Measurements from ENCODE around the gene SFMBT2. TPM values are rescaled to one million over a fixed set of nuclear protein-coding genes. Genes with fewer than 3 reads are reported as not detected.
"Not testable (repeated sequence)": the region's sequence is repeated elsewhere in the genome, so short reads cannot be mapped to it uniquely, and the experiment has no call there.

The SFMBT2 gene
- total RNA-seq, 1 donor from 2014 or later, result 22.3 TPM

GRCh38 chr10:7192831-7193361 lies 217.9 kb downstream of the SFMBT2 start:
- ATAC-seq (no peak), DNase-seq (no peak)

GRCh38 chr10:7192061-7192460 lies 218.8 kb downstream of the SFMBT2 start:
- H3K27me3 ChIP-seq (ENCODE audit: low read depth), result no peaks in the 10 kb centered on the region
- ATAC-seq (no peak), DNase-seq (no peak)
- no peak for TF ChIP-seq CTCF (IDR thresholded peaks at IDR 0.05)
- no peak overlapping the region for H3K4me3 ChIP-seq
- no peaks in the 10 kb centered on the region for H3K9me3 ChIP-seq
- intact Hi-C loops (cut with DNase I), result no loop called here
- no peaks in the 10 kb centered on the region for H3K4me1 ChIP-seq
- peaks cover 5% of the 10 kb centered on the region for H3K36me3 ChIP-seq
- no peak overlapping the region for H3K27ac ChIP-seq

More at GRCh38 chr10:7192831-7193361, 217.9 kb downstream of the SFMBT2 start:
- Histone ChIP-seq H3K4me3 (no peak overlapping the region), H3K27ac (no peak overlapping the region), H3K36me3 (peaks cover 11% of the 10 kb centered on the region), H3K27me3 (ENCODE audit: low read depth) (no peaks in the 10 kb centered on the region), H3K9me3 (no peaks in the 10 kb centered on the region), H3K4me1 (no peaks in the 10 kb centered on the region)
- no peak for TF ChIP-seq CTCF (IDR thresholded peaks at IDR 0.05)
- intact Hi-C loops (cut with DNase I), result no loop called here

DNA sequence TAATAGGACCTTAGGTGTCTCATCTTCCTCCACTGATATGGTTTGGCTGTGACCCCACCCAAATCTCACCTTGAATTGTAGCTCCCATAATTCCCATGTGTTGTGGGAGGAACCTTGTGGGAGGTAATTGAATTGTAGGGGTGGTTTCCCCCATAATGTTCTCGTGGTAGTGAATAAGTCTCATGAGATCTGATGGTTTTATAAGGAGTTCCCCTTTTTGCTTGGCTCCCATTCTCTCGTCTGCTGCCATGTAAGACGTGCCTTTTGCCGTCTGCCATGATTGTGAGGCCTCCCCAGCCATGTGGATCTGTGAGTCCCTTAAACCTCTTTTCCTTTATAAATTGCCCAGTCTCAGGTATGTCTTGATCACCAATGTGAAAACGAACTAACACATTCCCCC lies 220.1 kb downstream of the SFMBT2 start:
- H3K36me3 ChIP-seq; H3K9me3 ChIP-seq; H3K4me3 ChIP-seq; ATAC-seq; DNase-seq; H3K4me1 ChIP-seq; H3K27me3 ChIP-seq (ENCODE audit: low read depth); H3K27ac ChIP-seq; intact Hi-C loops (cut with DNase I): not testable (repeated sequence)

DNA sequence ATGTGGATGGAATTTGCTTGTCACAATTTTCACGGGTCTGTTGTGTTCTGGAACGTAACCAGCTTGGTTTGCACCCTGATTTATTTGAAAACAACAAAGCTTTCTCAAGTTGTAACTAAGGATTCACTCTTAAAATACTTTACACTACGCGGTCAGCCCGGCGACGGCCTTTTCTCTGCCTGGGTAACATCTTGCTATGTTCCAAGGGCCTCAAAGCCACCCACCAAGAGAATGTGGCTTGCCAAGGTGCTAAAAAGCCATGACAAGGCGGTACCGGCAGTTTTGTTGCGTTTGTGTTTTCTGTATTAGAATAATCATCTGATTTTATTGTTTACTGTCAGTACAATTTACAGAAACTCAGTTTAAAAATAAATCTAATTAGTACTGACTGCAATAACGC lies 220.9 kb downstream of the SFMBT2 start:
- intact Hi-C loops (cut with DNase I), result no loop called here
- no peaks in the 10 kb centered on the region for H3K9me3 ChIP-seq
- H3K4me1 ChIP-seq, result no peaks in the 10 kb centered on the region
- no peak for TF ChIP-seq CTCF (IDR thresholded peaks at IDR 0.05)
- DNase-seq (no peak), ATAC-seq (no peak)
- no peaks in the 10 kb centered on the region for H3K36me3 ChIP-seq
- H3K27ac ChIP-seq, result no peak overlapping the region
- no peaks in the 10 kb centered on the region for H3K27me3 ChIP-seq (ENCODE audit: low read depth)
- H3K4me3 ChIP-seq, result no peak overlapping the region

- H3K27ac ChIP-seq, result no peak overlapping the region
- no peaks in the 10 kb centered on the region for H3K9me3 ChIP-seq
- ATAC-seq (no peak), DNase-seq (no peak)
- H3K27me3 ChIP-seq (ENCODE audit: low read depth), result no peaks in the 10 kb centered on the region
- intact Hi-C loops (cut with DNase I), result no loop called here
- H3K4me3 ChIP-seq, result no peak overlapping the region
- TF ChIP-seq CTCF (IDR thresholded peaks at IDR 0.05), result no peak
- no peaks in the 10 kb centered on the region for H3K36me3 ChIP-seq
- H3K4me1 ChIP-seq, result no peaks in the 10 kb centered on the region
These were observed 222.3 kb downstream of the SFMBT2 start for GRCh38 chr10:7188456-7189050.

GRCh38 chr10:7186387-7187018 lies 224.3 kb downstream of the SFMBT2 start:
- ATAC-seq, result no peak
- Histone ChIP-seq H3K9me3 (no peaks in the 10 kb centered on the region), H3K4me3 (no peak overlapping the region), H3K27me3 (ENCODE audit: low read depth) (no peaks in the 10 kb centered on the region), H3K27ac (no peak overlapping the region), H3K4me1 (no peaks in the 10 kb centered on the region), H3K36me3 (no peaks in the 10 kb centered on the region)
- no peak for TF ChIP-seq CTCF (IDR thresholded peaks at IDR 0.05)
- intact Hi-C loops (cut with DNase I), result no loop called here
- DNase-seq, result no peak
